MCF 10A (cell line): ENCODE measurements around the gene ACRV1. TPM values are rescaled to one million over a fixed set of nuclear protein-coding genes. Genes with fewer than 3 reads are reported as not detected.

Experiments
- BruUV-seq: library from RNA; stranded (reverse); fragments of 400-500 nt; replicated peaks from 2 replicates; lab custom pipeline; 2021; lab: Mats Ljungman, UMichigan
- CTCF ChIA-PET: fragments of 300-600 bp; sonication (Branson Sonifier 250); formaldehyde crosslinking; extraction: SDS; loops from one replicate; lab custom pipeline; 2021; ENCODE audit warnings: antibody characterized with exemption, inconsistent platforms; lab: Yijun Ruan, JAX
- POLR2A ChIA-PET: fragments of 300-600, 350-650 bp; sonication (Branson Sonifier 250); formaldehyde crosslinking; extraction: SDS; loops from one replicate; lab custom pipeline; 2020; ENCODE audit warnings: antibody characterized with exemption, inconsistent platforms; lab: Yijun Ruan, JAX
- DNase-seq: peaks from one replicate; pipeline ENCODE4 v3.0.0-alpha.2; 2018; ENCODE audit not compliant: unreplicated experiment
- H3K27ac Mint-ChIP-seq: one replicate; pipeline ENCODE4 v1.8.0; 2022; ENCODE audit warnings: mild to moderate bottlenecking, low read depth, mixed read lengths; ENCODE audit not compliant: unreplicated experiment
- H3K27me3 Mint-ChIP-seq: one replicate; pipeline ENCODE4 v1.8.0; 2022; ENCODE audit warnings: mixed read lengths; ENCODE audit not compliant: insufficient read depth, unreplicated experiment
- H3K36me3 Mint-ChIP-seq: one replicate; pipeline ENCODE4 v1.8.0; 2022; ENCODE audit warnings: mild to moderate bottlenecking, moderate library complexity, mixed read lengths; ENCODE audit not compliant: insufficient read depth, unreplicated experiment
- H3K4me1 Mint-ChIP-seq: one replicate; pipeline ENCODE4 v1.8.0; 2022; ENCODE audit warnings: mixed read lengths; ENCODE audit not compliant: insufficient read depth, unreplicated experiment
- H3K4me3 Mint-ChIP-seq: one replicate; pipeline ENCODE4 v1.8.0; 2022; ENCODE audit warnings: mild to moderate bottlenecking, moderate library complexity, mixed read lengths; ENCODE audit not compliant: unreplicated experiment
- H3K9me3 Mint-ChIP-seq: one replicate; pipeline ENCODE4 v1.8.0; 2022; ENCODE audit warnings: mixed read lengths; ENCODE audit not compliant: unreplicated experiment
- intact Hi-C: fragments of 100-400 bp; cut with micrococcal nuclease; formaldehyde crosslinking; loops from 2 replicates; pipeline ENCODE4 v1.14.1; 2022
- total RNA-seq: library from RNA; stranded (reverse); gene quantifications from 2 replicates; pipeline ENCODE4 v1.2.3, GENCODE V29; 2022
- TF ChIP-seq, protein P1 (sequence below): fragments of 200-600 bp; IDR thresholded peaks from one replicate; pipeline ENCODE4 v1.8.0; 2022; ENCODE audit warnings: antibody characterized with exemption, mild to moderate bottlenecking; ENCODE audit not compliant: unreplicated experiment

Gene ACRV1
- total RNA-seq, 1 experiment from 2014 or later: not detected

- intact Hi-C loops: no loop called here
- Mint-ChIP-seq H3K4me3 (no peak overlapping the region), H3K9me3 (no peaks in the 10 kb centered on the region), H3K36me3 (peaks cover 5% of the 10 kb centered on the region), H3K27ac (no peak overlapping the region), H3K4me1 (no peaks in the 10 kb centered on the region), H3K27me3 (no peaks in the 10 kb centered on the region)
- TF ChIP-seq, protein P1, sequence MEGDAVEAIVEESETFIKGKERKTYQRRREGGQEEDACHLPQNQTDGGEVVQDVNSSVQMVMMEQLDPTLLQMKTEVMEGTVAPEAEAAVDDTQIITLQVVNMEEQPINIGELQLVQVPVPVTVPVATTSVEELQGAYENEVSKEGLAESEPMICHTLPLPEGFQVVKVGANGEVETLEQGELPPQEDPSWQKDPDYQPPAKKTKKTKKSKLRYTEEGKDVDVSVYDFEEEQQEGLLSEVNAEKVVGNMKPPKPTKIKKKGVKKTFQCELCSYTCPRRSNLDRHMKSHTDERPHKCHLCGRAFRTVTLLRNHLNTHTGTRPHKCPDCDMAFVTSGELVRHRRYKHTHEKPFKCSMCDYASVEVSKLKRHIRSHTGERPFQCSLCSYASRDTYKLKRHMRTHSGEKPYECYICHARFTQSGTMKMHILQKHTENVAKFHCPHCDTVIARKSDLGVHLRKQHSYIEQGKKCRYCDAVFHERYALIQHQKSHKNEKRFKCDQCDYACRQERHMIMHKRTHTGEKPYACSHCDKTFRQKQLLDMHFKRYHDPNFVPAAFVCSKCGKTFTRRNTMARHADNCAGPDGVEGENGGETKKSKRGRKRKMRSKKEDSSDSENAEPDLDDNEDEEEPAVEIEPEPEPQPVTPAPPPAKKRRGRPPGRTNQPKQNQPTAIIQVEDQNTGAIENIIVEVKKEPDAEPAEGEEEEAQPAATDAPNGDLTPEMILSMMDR: no peak
- BruUV-seq: no TSS peak
- no peak for DNase-seq
- CTCF ChIA-PET: interaction anchor here (0.6 kb wide), 1 partner anchor 26 kb away, joined by 3 read pairs; no protein-coding TSS in a partner anchor
- POLR2A ChIA-PET: no interaction called here
Observed at GRCh38 chr11:125685228-125685627, 4.6 kb upstream of the ACRV1 start.

DNA sequence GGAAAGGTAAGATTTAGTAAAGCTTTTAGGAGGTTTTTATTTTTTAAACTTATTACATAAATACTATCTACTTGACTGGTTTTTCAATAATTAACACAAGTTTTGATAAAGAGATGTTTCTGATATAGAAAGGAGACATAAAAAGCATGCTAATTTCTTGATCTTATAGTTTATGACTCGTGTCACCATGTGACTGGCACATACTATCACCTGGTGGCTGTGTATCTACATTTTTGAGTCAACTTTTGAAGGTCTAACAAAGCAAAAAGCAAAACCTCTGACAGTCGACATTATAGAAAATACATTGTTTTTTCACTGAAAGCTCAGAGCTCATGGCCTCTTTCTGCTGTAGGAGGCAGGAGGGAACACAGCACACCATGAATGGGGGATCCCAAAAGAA is 810 bp downstream of the ACRV1 start:
- intact Hi-C loops: no loop called here
- H3K4me3 Mint-ChIP-seq: no peak overlapping the region
- peaks cover 11% of the 10 kb centered on the region for H3K36me3 Mint-ChIP-seq
- BruUV-seq: no TSS peak
- ChIA-PET CTCF (interaction anchor here (0.6 to 1.6 kb wide), 4 partner anchors 9 to 194 kb away, joined by 3 to 8 read pairs (median 4); no protein-coding TSS in a partner anchor), POLR2A (interaction anchor here (1.3 kb wide), 1 partner anchor 88 kb away, joined by 3 read pairs; the partner anchor contains the start of gene STT3A)
- H3K27ac Mint-ChIP-seq: no peak overlapping the region
- H3K9me3 Mint-ChIP-seq: no peaks in the 10 kb centered on the region
- DNase-seq: no peak
- TF ChIP-seq, protein P1: no peak
- H3K27me3 Mint-ChIP-seq: no peaks in the 10 kb centered on the region
- no peaks in the 10 kb centered on the region for H3K4me1 Mint-ChIP-seq

GRCh38 chr11:125679397-125679796 is 1.2 kb downstream of the ACRV1 start:
- POLR2A ChIA-PET: interaction anchor here (1.3 kb wide), 1 partner anchor 87 kb away, joined by 3 read pairs; the partner anchor contains the start of gene STT3A
- CTCF ChIA-PET: interaction anchor here (0.7 to 1.6 kb wide), 2 partner anchors 8 to 194 kb away, joined by 3 to 8 read pairs; no protein-coding TSS in a partner anchor
- DNase-seq: no peak
- H3K27me3 Mint-ChIP-seq: no peaks in the 10 kb centered on the region
- no TSS peak for BruUV-seq
- no peaks in the 10 kb centered on the region for H3K4me1 Mint-ChIP-seq
- TF ChIP-seq, protein P1: no peak
- no peaks in the 10 kb centered on the region for H3K9me3 Mint-ChIP-seq
- intact Hi-C loops: no loop called here
- H3K27ac Mint-ChIP-seq: no peak overlapping the region
- no peak overlapping the region for H3K4me3 Mint-ChIP-seq
- peaks cover 11% of the 10 kb centered on the region for H3K36me3 Mint-ChIP-seq

GRCh38 chr11:125675196-125675595 is 5.5 kb downstream of the ACRV1 start:
- TF ChIP-seq, protein P1: no peak
- intact Hi-C loops: no loop called here
- H3K4me1 Mint-ChIP-seq: no peaks in the 10 kb centered on the region
- no peak for DNase-seq
- H3K27me3 Mint-ChIP-seq: no peaks in the 10 kb centered on the region
- H3K36me3 Mint-ChIP-seq: peaks cover 6% of the 10 kb centered on the region
- POLR2A ChIA-PET: no interaction called here
- no peak overlapping the region for H3K4me3 Mint-ChIP-seq
- CTCF ChIA-PET: interaction anchor here (1.2 kb wide), 1 partner anchor 10 kb away, joined by 4 read pairs; no protein-coding TSS in a partner anchor
- BruUV-seq: no TSS peak
- no peak overlapping the region for H3K27ac Mint-ChIP-seq
- H3K9me3 Mint-ChIP-seq: no peaks in the 10 kb centered on the region
